GM12878 (cell line): Measurements from ENCODE around the gene NACA. TPM values are rescaled to one million over a fixed set of nuclear protein-coding genes. Genes with fewer than 3 reads are reported as not detected.

Experiments used
- ATAC-seq: fragments of 200-7000 bp; cut with Tn5 transposase; 3 replicates; pipeline ENCODE4 v1.9.1; 2020; ENCODE audit warnings: mild to moderate bottlenecking, moderate library complexity
- BruUV-seq: library from RNA; stranded (reverse); fragments of 400-500 nt; replicated peaks from 2 replicates; lab custom pipeline; 2021; lab: Mats Ljungman, UMichigan
- CTCF ChIA-PET: fragments of 300-600 bp; sonication (Branson Sonifier 250); formaldehyde crosslinking; extraction: SDS; loops from one replicate; lab custom pipeline; 2021; ENCODE audit warnings: inconsistent platforms; lab: Yijun Ruan, JAX
- POLR2A ChIA-PET: fragments of 350-600 bp; formaldehyde crosslinking; extraction: SDS; loops from one replicate; lab custom pipeline; 2021; ENCODE audit warnings: inconsistent platforms; lab: Charles Lee
- RAD21 ChIA-PET: fragments of 300-600 bp; sonication (Branson Sonifier 250); formaldehyde crosslinking; loops from one replicate; lab custom pipeline; 2023; ENCODE audit warnings: antibody characterized with exemption; ENCODE audit not compliant: unreplicated experiment; lab: Charles Lee
- SMC1A ChIA-PET: fragments of 300-600 bp; sonication (Branson Sonifier 250); formaldehyde crosslinking; loops from one replicate; lab custom pipeline; 2023; ENCODE audit not compliant: unreplicated experiment, uncharacterized antibody; lab: Charles Lee
- DNase-seq: peaks from one replicate; pipeline ENCODE4 v3.0.0-alpha.2; 2011; ENCODE audit warnings: low read depth, low spot score
- FAIRE-seq: peaks from 3 replicates; lab custom pipeline; 2011; peaks lifted over from hg19 to GRCh38; lab: Jason Lieb, UNC
- H2AFZ ChIP-seq: 2 replicates; pipeline ENCODE4 v1.6.0; 2011; ENCODE audit warnings: low read depth, low read length, control low read depth; ENCODE audit not compliant: control insufficient read depth
- H3K27ac ChIP-seq: 2 replicates; pipeline ENCODE4 v1.5.1; 2011; ENCODE audit warnings: control low read depth; ENCODE audit not compliant: control insufficient read depth, insufficient read depth
- H3K27me3 ChIP-seq, 2 experiments: replicated peaks in 1 of 2; 2 replicates each; pipeline versions ENCODE4 v1.6.0 to v1.6.1; 2011; ENCODE audit warnings: low read length in 1 of 2; ENCODE audit not compliant: control insufficient read depth in 2 of 2, insufficient read depth in 2 of 2
- H3K36me3 ChIP-seq, 2 experiments: 2 replicates each; pipeline ENCODE4 v1.5.1; 2011; ENCODE audit warnings: low read length in 1 of 2; ENCODE audit not compliant: control insufficient read depth in 2 of 2, insufficient read depth in 2 of 2
- H3K4me1 ChIP-seq: 2 replicates; pipeline ENCODE4 v1.6.1; 2011; ENCODE audit warnings: mild to moderate bottlenecking, low read length, moderate library complexity, mixed read lengths; ENCODE audit not compliant: control insufficient read depth, insufficient read depth
- H3K4me2 ChIP-seq: 2 replicates; pipeline ENCODE4 v1.6.0; 2011; ENCODE audit warnings: control low read depth; ENCODE audit not compliant: control insufficient read depth, insufficient read depth
- H3K4me3 ChIP-seq: fragments of 200-600 bp; sonication (generic); 2 replicates; pipeline ENCODE4 v1.5.1; 2016
- H3K79me2 ChIP-seq: 2 replicates; pipeline ENCODE4 v1.6.0; 2011; ENCODE audit warnings: low read length; ENCODE audit not compliant: control insufficient read depth, insufficient read depth
- H3K9ac ChIP-seq: 2 replicates; pipeline ENCODE4 v1.8.0; 2011; ENCODE audit warnings: low read length, control low read depth, mixed read lengths; ENCODE audit not compliant: control insufficient read depth, insufficient read depth
- H3K9me3 ChIP-seq: replicated peaks from 3 replicates; pipeline ENCODE4 v1.5.1; 2011; ENCODE audit warnings: mild to moderate bottlenecking, low read length; ENCODE audit not compliant: control insufficient read depth, insufficient read depth
- H4K20me1 ChIP-seq: 2 replicates; pipeline ENCODE4 v1.6.0; 2011; ENCODE audit not compliant: control insufficient read depth, insufficient read depth
- BCL11A ChIP-seq: IDR thresholded peaks from 2 replicates; pipeline ENCODE4 v1.6.1; 2011; ENCODE audit warnings: low read depth, low read length
- EED ChIP-seq: sonication (generic); IDR thresholded peaks from 2 replicates; pipeline ENCODE4 v1.6.1; 2016; ENCODE audit warnings: antibody characterized with exemption, low read depth
- ESRRA ChIP-seq: IDR thresholded peaks from 2 replicates; pipeline ENCODE4 v1.6.1; 2012; ENCODE audit warnings: mild to moderate bottlenecking, low read length, improper control_type of control experiment
- HDGF ChIP-seq: fragments of 450-650 bp; IDR thresholded peaks from 2 replicates; pipeline ENCODE4 v1.6.1; 2016; ENCODE audit warnings: antibody characterized with exemption
- JUND ChIP-seq: IDR thresholded peaks from 2 replicates; pipeline ENCODE4 v1.6.1; 2012; ENCODE audit warnings: low read depth, mild to moderate bottlenecking, low read length, improper control_type of control experiment, moderate library complexity
- SIN3A ChIP-seq: IDR thresholded peaks from 2 replicates; pipeline ENCODE4 v1.6.1; 2012; ENCODE audit warnings: low read depth, low read length, improper control_type of control experiment
- SMAD1 ChIP-seq: fragments of 450-650 bp; IDR thresholded peaks from 2 replicates; pipeline ENCODE4 v1.6.1; 2018; ENCODE audit warnings: mild to moderate bottlenecking, low read depth; ENCODE audit not compliant: partially characterized antibody
- TCF3 ChIP-seq: IDR thresholded peaks from 2 replicates; pipeline ENCODE4 v1.6.1; 2012; ENCODE audit warnings: low read depth, mild to moderate bottlenecking, low read length, borderline replicate concordance; ENCODE audit not compliant: insufficient read depth
- ZBTB4 ChIP-seq: fragments of 450-650 bp; formaldehyde crosslinking; IDR thresholded peaks from 2 replicates; pipeline ENCODE4 v1.4.0; 2022; ENCODE audit warnings: mild to moderate bottlenecking, moderate library complexity
- WGBS: methylation state at CpG from one replicate; pipeline ENCODE4 v1.1.6; 2016; ENCODE audit warnings: low lambda C conversion rate; ENCODE audit not compliant: insufficient replicate concordance, insufficient coverage; ENCODE audit errors: missing lambda C conversion rate; 5-methylcytosine and 5-hydroxymethylcytosine counted together
- in situ Hi-C: fragments of 300-500 bp; cut with MboI; formaldehyde crosslinking; loops from 9 replicates; pipeline ENCODE4 v1.14.3; 2018; ENCODE audit warnings: mixed read lengths
- intact Hi-C: fragments of 100-400 bp; cut with micrococcal nuclease; formaldehyde crosslinking; loops from one replicate; pipeline ENCODE4 v1.14.2; 2022; ENCODE audit not compliant: unreplicated experiment
- polyA plus RNA-seq, 11 experiments: library from polyadenylated mRNA; depleted of rRNA in 4 of 11; unstranded in 6 of 11; stranded (reverse) in 5 of 11; fragments of >200 nt; fragmentation: Nextera tagmentation in 4 of 11; fragmentation: Illumina TruSeq in 1 of 11; extraction: Ambion mirVana in 4 of 11; extraction: Trizol in 1 of 11; gene quantifications; 1 replicate in 1 of 11; 2 replicates in 10 of 11; pipeline versions ENCODE4 v1.2.1 to v1.2.3, GENCODE V29; 2011 to 2016; ENCODE audit warnings: inconsistent platforms in 2 of 11, missing spikeins in 2 of 11, low read depth in 1 of 11
- total RNA-seq, 4 experiments: library from RNA; depleted of rRNA in 3 of 4; stranded (reverse); fragments of >200 nt in 3 of 4; fragmentation: Illumina TruSeq in 1 of 4; extraction: Trizol in 1 of 4; gene quantifications; 2 replicates each; pipeline versions ENCODE4 v1.2.1 to v1.2.3, GENCODE V29; 2013 to 2021
- TF ChIP-seq, protein P1 (sequence below): fragments of 150-350 bp; IDR thresholded peaks from 2 replicates; pipeline ENCODE4 v1.6.1; 2014; ENCODE audit warnings: mild to moderate bottlenecking, low read depth, low read length
- TF ChIP-seq, protein P2 (sequence below): IDR thresholded peaks from 2 replicates; pipeline ENCODE4 v1.6.1; 2012; ENCODE audit warnings: low read length, inconsistent platforms
- TF ChIP-seq, protein P3 (sequence below): IDR thresholded peaks from 2 replicates; pipeline ENCODE4 v1.6.1; 2011; ENCODE audit warnings: mild to moderate bottlenecking, low read depth, low read length, moderate library complexity; ENCODE audit not compliant: insufficient replicate concordance

Gene NACA
- total and polyA plus RNA-seq, 10 of the 15 experiments (the other 5 are each of a cell fraction or from before 2014, with no cell fraction given), result 1,181 to 2,782 (median 1,905) TPM

GRCh38 chr12:56758728-56759262 lies 33.7 kb upstream of the NACA start:
- in situ Hi-C loops (loop anchor here (5.0 kb wide), 3 partner anchors 244 to 419 kb away; partner anchors contain the start of gene STAT6), intact Hi-C loops (loop anchor here (5.0 kb wide), 1 partner anchor 74 kb away; no protein-coding TSS in a partner anchor)
- H3K27me3 ChIP-seq, result no peaks in the 10 kb centered on the region
- H3K79me2 ChIP-seq, result no peaks in the 10 kb centered on the region
- RAD21 ChIA-PET, result interaction anchor here (0.9 to 2.3 kb wide), 5 partner anchors 8 to 353 kb away, joined by 3 to 14 read pairs (median 3); no protein-coding TSS in a partner anchor
- SMC1A ChIA-PET, result interaction anchor here (0.6 to 12.1 kb wide), 8 partner anchors 9 to 353 kb away, joined by 3 to 125 read pairs (median 4); partner anchors contain the start of genes STAT6 and ZBTB39
- DNase-seq, result no peak
- no peaks in the 10 kb centered on the region; the same call in 1 of the 3 replicates for H3K9me3 ChIP-seq
- WGBS, result 83% methylated on average over 3 of the region's 3 CpGs
- no peaks in the 10 kb centered on the region for H3K4me1 ChIP-seq
- no peak overlapping the region for H3K4me3 ChIP-seq
- H3K27ac ChIP-seq, result no peak overlapping the region
- POLR2A ChIA-PET, result no interaction called here
- BruUV-seq, result no TSS peak
- FAIRE-seq, result no peak
- H4K20me1 ChIP-seq, result no peaks in the 10 kb centered on the region
- H2AFZ ChIP-seq, result no peak overlapping the region
- ATAC-seq, result no peak
- no peak overlapping the region for H3K4me2 ChIP-seq
- no peak overlapping the region for H3K9ac ChIP-seq
- CTCF ChIA-PET, result interaction anchor here (0.7 to 11.6 kb wide), 12 partner anchors 9 to 414 kb away, joined by 3 to 177 read pairs (median 4); partner anchors contain the start of genes STAT6 and ZBTB39
- H3K36me3 ChIP-seq, result no peaks in the 10 kb centered on the region
- TF ChIP-seq ESRRA (no peak), JUND (no peak), HDGF (no peak), TCF3 (no peak), ZBTB4 (CRISPR knock-in tag) (no peak), SIN3A (no peak), BCL11A (no peak), EED (no peak), SMAD1 (no peak)
- TF ChIP-seq, protein P1, sequence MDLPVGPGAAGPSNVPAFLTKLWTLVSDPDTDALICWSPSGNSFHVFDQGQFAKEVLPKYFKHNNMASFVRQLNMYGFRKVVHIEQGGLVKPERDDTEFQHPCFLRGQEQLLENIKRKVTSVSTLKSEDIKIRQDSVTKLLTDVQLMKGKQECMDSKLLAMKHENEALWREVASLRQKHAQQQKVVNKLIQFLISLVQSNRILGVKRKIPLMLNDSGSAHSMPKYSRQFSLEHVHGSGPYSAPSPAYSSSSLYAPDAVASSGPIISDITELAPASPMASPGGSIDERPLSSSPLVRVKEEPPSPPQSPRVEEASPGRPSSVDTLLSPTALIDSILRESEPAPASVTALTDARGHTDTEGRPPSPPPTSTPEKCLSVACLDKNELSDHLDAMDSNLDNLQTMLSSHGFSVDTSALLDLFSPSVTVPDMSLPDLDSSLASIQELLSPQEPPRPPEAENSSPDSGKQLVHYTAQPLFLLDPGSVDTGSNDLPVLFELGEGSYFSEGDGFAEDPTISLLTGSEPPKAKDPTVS, result no peak
- TF ChIP-seq, protein P2, sequence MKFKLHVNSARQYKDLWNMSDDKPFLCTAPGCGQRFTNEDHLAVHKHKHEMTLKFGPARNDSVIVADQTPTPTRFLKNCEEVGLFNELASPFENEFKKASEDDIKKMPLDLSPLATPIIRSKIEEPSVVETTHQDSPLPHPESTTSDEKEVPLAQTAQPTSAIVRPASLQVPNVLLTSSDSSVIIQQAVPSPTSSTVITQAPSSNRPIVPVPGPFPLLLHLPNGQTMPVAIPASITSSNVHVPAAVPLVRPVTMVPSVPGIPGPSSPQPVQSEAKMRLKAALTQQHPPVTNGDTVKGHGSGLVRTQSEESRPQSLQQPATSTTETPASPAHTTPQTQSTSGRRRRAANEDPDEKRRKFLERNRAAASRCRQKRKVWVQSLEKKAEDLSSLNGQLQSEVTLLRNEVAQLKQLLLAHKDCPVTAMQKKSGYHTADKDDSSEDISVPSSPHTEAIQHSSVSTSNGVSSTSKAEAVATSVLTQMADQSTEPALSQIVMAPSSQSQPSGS, result no peak
- TF ChIP-seq, protein P3, sequence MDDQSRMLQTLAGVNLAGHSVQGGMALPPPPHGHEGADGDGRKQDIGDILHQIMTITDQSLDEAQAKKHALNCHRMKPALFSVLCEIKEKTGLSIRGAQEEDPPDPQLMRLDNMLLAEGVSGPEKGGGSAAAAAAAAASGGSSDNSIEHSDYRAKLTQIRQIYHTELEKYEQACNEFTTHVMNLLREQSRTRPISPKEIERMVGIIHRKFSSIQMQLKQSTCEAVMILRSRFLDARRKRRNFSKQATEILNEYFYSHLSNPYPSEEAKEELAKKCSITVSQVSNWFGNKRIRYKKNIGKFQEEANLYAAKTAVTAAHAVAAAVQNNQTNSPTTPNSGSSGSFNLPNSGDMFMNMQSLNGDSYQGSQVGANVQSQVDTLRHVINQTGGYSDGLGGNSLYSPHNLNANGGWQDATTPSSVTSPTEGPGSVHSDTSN, result no peak
